Loucy (cell line): Measurements from ENCODE around the gene TLE3.

ENCODE experiments used
- CTCF ChIP-seq: fragments of 200-600 bp; sonication (generic); conservative IDR thresholded peaks from 2 replicates; pipeline ENCODE4 v1.5.1; 2014; ENCODE audit warnings: mild to moderate bottlenecking, antibody characterized with exemption, low read length
- EZH2phosphoT487 ChIP-seq: fragments of 200-600 bp; IDR thresholded peaks from 2 replicates; pipeline ENCODE4 v1.6.1; 2018; ENCODE audit warnings: antibody characterized with exemption, mild to moderate bottlenecking, moderate library complexity, borderline replicate concordance

GRCh38 chr15:70103880-70104626 lies 6.3 kb upstream of the TLE3 start:
- TF ChIP-seq EZH2phosphoT487, result no peak
- TF ChIP-seq CTCF, result no peak
